ENCODE measurements around the gene SFTPA1.
"Not testable (repeated sequence)": the region's sequence is repeated elsewhere in the genome, so short reads cannot be mapped to it uniquely, and the experiment has no call there.

- not testable (repeated sequence) for TF ChIP-seq EP300 (IDR thresholded peaks at IDR 0.05)
- TF ChIP-seq, protein P1, sequence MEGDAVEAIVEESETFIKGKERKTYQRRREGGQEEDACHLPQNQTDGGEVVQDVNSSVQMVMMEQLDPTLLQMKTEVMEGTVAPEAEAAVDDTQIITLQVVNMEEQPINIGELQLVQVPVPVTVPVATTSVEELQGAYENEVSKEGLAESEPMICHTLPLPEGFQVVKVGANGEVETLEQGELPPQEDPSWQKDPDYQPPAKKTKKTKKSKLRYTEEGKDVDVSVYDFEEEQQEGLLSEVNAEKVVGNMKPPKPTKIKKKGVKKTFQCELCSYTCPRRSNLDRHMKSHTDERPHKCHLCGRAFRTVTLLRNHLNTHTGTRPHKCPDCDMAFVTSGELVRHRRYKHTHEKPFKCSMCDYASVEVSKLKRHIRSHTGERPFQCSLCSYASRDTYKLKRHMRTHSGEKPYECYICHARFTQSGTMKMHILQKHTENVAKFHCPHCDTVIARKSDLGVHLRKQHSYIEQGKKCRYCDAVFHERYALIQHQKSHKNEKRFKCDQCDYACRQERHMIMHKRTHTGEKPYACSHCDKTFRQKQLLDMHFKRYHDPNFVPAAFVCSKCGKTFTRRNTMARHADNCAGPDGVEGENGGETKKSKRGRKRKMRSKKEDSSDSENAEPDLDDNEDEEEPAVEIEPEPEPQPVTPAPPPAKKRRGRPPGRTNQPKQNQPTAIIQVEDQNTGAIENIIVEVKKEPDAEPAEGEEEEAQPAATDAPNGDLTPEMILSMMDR (IDR thresholded peaks at IDR 0.05): not testable (repeated sequence)
These were observed 42.0 kb downstream of the SFTPA1 start for GRCh38 chr10:79652695-79653094.
